ENCODE results near the gene LY6G5B. TPM values are rescaled to one million over a fixed set of nuclear protein-coding genes. Genes with fewer than 3 reads are reported as not detected.

Gene LY6G5B
- total and polyA plus RNA-seq, 9 donors = 8.5 to 28.4 (median 13.1) TPM

- Histone ChIP-seq H3K9me3 (no peaks in the 10 kb centered on the region), H3K4me3 (no peak overlapping the region), H3K27me3 (no peaks in the 10 kb centered on the region), H3K27ac (no peak overlapping the region), H3K4me1 (ENCODE audit: insufficient read depth) (no peaks in the 10 kb centered on the region), H3K36me3 (no peaks in the 10 kb centered on the region)
- intact Hi-C loops (cut with DNase I) = no loop called here
- 47 to 51% (median 49%) methylated on average over 10 of the region's 10 CpGs for WGBS, 3 donors
- no peak for TF ChIP-seq CTCF (IDR thresholded peaks at IDR 0.05)
- no peak for TF ChIP-seq EP300 (IDR thresholded peaks at IDR 0.05)
- no peak for TF ChIP-seq POLR2A (IDR thresholded peaks at IDR 0.05)
- DNase-seq = no peak
Measured at GRCh38 chr6:31690231-31691077, 20.7 kb downstream of the LY6G5B start.

- H3K4me3 ChIP-seq = no peak overlapping the region
- H3K4me1 ChIP-seq (ENCODE audit: insufficient read depth) = no peaks in the 10 kb centered on the region
- H3K36me3 ChIP-seq = no peaks in the 10 kb centered on the region
- no peak for TF ChIP-seq POLR2A (IDR thresholded peaks at IDR 0.05)
- no peaks in the 10 kb centered on the region for H3K27me3 ChIP-seq
- no peak overlapping the region for H3K27ac ChIP-seq
- 84 to 91% (median 86%) methylated on average over 6 of the region's 6 CpGs for WGBS, 3 donors
- no peaks in the 10 kb centered on the region for H3K9me3 ChIP-seq
- DNase-seq = no peak
- intact Hi-C loops (cut with DNase I) = no loop called here
Measured at GRCh38 chr6:31691078-31691463, 21.3 kb downstream of the LY6G5B start.

- Histone ChIP-seq H3K36me3 (no peaks in the 10 kb centered on the region), H3K4me1 (ENCODE audit: insufficient read depth) (no peaks in the 10 kb centered on the region), H3K4me3 (no peak overlapping the region), H3K27ac (no peak overlapping the region), H3K9me3 (no peaks in the 10 kb centered on the region), H3K27me3 (no peaks in the 10 kb centered on the region)
- no peak for TF ChIP-seq POLR2A (IDR thresholded peaks at IDR 0.05)
- TF ChIP-seq EP300 (IDR thresholded peaks at IDR 0.05) = no peak
- no peak for TF ChIP-seq CTCF (IDR thresholded peaks at IDR 0.05)
- 89 to 96% (median 92%) methylated on average over 12 of the region's 12 CpGs for WGBS, 3 donors
- intact Hi-C loops (cut with DNase I) = no loop called here
- DNase-seq = no peak
Measured at GRCh38 chr6:31691564-31692108, 21.9 kb downstream of the LY6G5B start.

- TF ChIP-seq EP300 (IDR thresholded peaks at IDR 0.05) = no peak
- TF ChIP-seq POLR2A (IDR thresholded peaks at IDR 0.05) = no peak
- TF ChIP-seq CTCF (IDR thresholded peaks at IDR 0.05) = no peak
- H3K36me3 ChIP-seq = no peaks in the 10 kb centered on the region
- intact Hi-C loops (cut with DNase I) = no loop called here
- no peak overlapping the region for H3K27ac ChIP-seq
- H3K27me3 ChIP-seq = no peaks in the 10 kb centered on the region
- H3K9me3 ChIP-seq = no peaks in the 10 kb centered on the region
- no peaks in the 10 kb centered on the region for H3K4me1 ChIP-seq (ENCODE audit: insufficient read depth)
- DNase-seq = no peak
- 82 to 86% (median 86%) methylated on average over 4 of the region's 4 CpGs for WGBS, 3 donors
- no peak overlapping the region for H3K4me3 ChIP-seq
Measured at GRCh38 chr6:31692353-31692752, 22.6 kb downstream of the LY6G5B start.

GRCh38 chr6:31692886-31693285, 23.1 kb downstream of the LY6G5B start:
- 80 to 86% (median 83%) methylated on average over 9 of the region's 9 CpGs for WGBS, 3 donors
- H3K27ac ChIP-seq = no peak overlapping the region
- H3K9me3 ChIP-seq = no peaks in the 10 kb centered on the region
- H3K4me3 ChIP-seq = no peak overlapping the region
- H3K4me1 ChIP-seq (ENCODE audit: insufficient read depth) = no peaks in the 10 kb centered on the region
- DNase-seq = no peak
- intact Hi-C loops (cut with DNase I) = no loop called here
- no peaks in the 10 kb centered on the region for H3K27me3 ChIP-seq
- H3K36me3 ChIP-seq = no peaks in the 10 kb centered on the region
- TF ChIP-seq EP300 (IDR thresholded peaks at IDR 0.05) = no peak
- no peak for TF ChIP-seq POLR2A (IDR thresholded peaks at IDR 0.05)
- TF ChIP-seq CTCF (IDR thresholded peaks at IDR 0.05) = no peak

Data from ovary (tissue), 9 donors.